PC-3 (cell line): ENCODE data around the gene ITIH3.

Experiments
- EZH2 ChIP-seq: fragments of 300-600 bp; sonication (generic); IDR thresholded peaks from one replicate; pipeline ENCODE4 v1.6.1; 2017; ENCODE audit warnings: antibody characterized with exemption, mild to moderate bottlenecking, low read length; ENCODE audit not compliant: unreplicated experiment
- EZH2phosphoT487 ChIP-seq: fragments of 300-600 bp; sonication (generic); IDR thresholded peaks from 2 replicates; pipeline ENCODE4 v1.6.1; 2018; ENCODE audit warnings: mild to moderate bottlenecking, antibody characterized with exemption, low read length, borderline replicate concordance
- TF ChIP-seq, protein P1 (sequence below): fragments of 300-600 bp; sonication (generic); conservative IDR thresholded peaks from 2 replicates; pipeline ENCODE4 v1.5.1; 2017; ENCODE audit warnings: antibody characterized with exemption, low read depth, mild to moderate bottlenecking, low read length

- TF ChIP-seq EZH2phosphoT487 = no peak
- TF ChIP-seq, protein P1, sequence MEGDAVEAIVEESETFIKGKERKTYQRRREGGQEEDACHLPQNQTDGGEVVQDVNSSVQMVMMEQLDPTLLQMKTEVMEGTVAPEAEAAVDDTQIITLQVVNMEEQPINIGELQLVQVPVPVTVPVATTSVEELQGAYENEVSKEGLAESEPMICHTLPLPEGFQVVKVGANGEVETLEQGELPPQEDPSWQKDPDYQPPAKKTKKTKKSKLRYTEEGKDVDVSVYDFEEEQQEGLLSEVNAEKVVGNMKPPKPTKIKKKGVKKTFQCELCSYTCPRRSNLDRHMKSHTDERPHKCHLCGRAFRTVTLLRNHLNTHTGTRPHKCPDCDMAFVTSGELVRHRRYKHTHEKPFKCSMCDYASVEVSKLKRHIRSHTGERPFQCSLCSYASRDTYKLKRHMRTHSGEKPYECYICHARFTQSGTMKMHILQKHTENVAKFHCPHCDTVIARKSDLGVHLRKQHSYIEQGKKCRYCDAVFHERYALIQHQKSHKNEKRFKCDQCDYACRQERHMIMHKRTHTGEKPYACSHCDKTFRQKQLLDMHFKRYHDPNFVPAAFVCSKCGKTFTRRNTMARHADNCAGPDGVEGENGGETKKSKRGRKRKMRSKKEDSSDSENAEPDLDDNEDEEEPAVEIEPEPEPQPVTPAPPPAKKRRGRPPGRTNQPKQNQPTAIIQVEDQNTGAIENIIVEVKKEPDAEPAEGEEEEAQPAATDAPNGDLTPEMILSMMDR = no peak
- TF ChIP-seq EZH2 = no peak
Observed at GRCh38 chr3:52763466-52763865, 31.1 kb upstream of the ITIH3 start.
